ENCODE results near the gene CFAP251. TPM values are rescaled to one million over a fixed set of nuclear protein-coding genes. Genes with fewer than 3 reads are reported as not detected.

The CFAP251 gene
- total RNA-seq, 1 experiment from 2014 or later = 3.8 TPM

- no peak for TF ChIP-seq CTCF (IDR thresholded peaks at IDR 0.05; ENCODE audit: unreplicated experiment)
- H3K27me3 Mint-ChIP-seq (ENCODE audit: unreplicated experiment) = no peaks in the 10 kb centered on the region
- H3K27ac Mint-ChIP-seq (ENCODE audit: unreplicated experiment) = peak overlapping the region; percentile 87
- no TSS peak for BruUV-seq (replicated peaks)
- CTCF ChIA-PET = interaction anchor here (0.5 to 1.2 kb wide), 3 partner anchors 9 to 487 kb away, joined by 4 read pairs; no protein-coding TSS in a partner anchor
- H3K4me1 Mint-ChIP-seq (ENCODE audit: low read depth, unreplicated experiment) = peaks cover 12% of the 10 kb centered on the region
- H3K36me3 Mint-ChIP-seq (ENCODE audit: insufficient read depth, unreplicated experiment) = peaks cover 36% of the 10 kb centered on the region
- intact Hi-C loops (cut with micrococcal nuclease; ENCODE audit: unreplicated experiment) = loop anchor here (10.0 kb wide), 1 partner anchor 107 kb away; the partner anchor contains the start of gene CFAP251
- peaks cover 9% of the 10 kb centered on the region for H3K9me3 Mint-ChIP-seq (ENCODE audit: low read depth, unreplicated experiment)
- peak overlapping the region; percentile 96 for H3K4me3 Mint-ChIP-seq (ENCODE audit: low read depth, unreplicated experiment)
- peak; percentile 29 for DNase-seq
These were observed 102.9 kb downstream of the CFAP251 start for GRCh38 chr12:122021193-122021821.

GRCh38 chr12:122021822-122022392 lies 103.5 kb downstream of the CFAP251 start, which contains the start of gene BCL7A:
TSS of gene BCL7A (plus strand) at chr12:122021884. CDS start at chr12:122022092, 208 bp downstream.
- H3K27ac Mint-ChIP-seq (ENCODE audit: unreplicated experiment) = peak within 1 kb of the TSS; percentile 87
- intact Hi-C loops (cut with micrococcal nuclease; ENCODE audit: unreplicated experiment) = loop anchor here (10.0 kb wide), 1 partner anchor 107 kb away; the partner anchor contains the start of gene CFAP251

GRCh38 chr12:122022393-122023338 lies 104.3 kb downstream of the CFAP251 start:
- no peak for TF ChIP-seq CTCF (IDR thresholded peaks at IDR 0.05; ENCODE audit: unreplicated experiment)
- H3K27me3 Mint-ChIP-seq (ENCODE audit: unreplicated experiment) = no peaks in the 10 kb centered on the region
- TSS peak; percentile 63 for BruUV-seq (replicated peaks)
- peak overlapping the region; percentile 53 for H3K27ac Mint-ChIP-seq (ENCODE audit: unreplicated experiment)
- peak overlapping the region; percentile 96 for H3K4me3 Mint-ChIP-seq (ENCODE audit: low read depth, unreplicated experiment)
- CTCF ChIA-PET = interaction anchor here (0.8 to 1.7 kb wide), 4 partner anchors 18 to 108 kb away, joined by 3 to 5 read pairs (median 3); no protein-coding TSS in a partner anchor
- peaks cover 36% of the 10 kb centered on the region for H3K36me3 Mint-ChIP-seq (ENCODE audit: insufficient read depth, unreplicated experiment)
- H3K4me1 Mint-ChIP-seq (ENCODE audit: low read depth, unreplicated experiment) = peaks cover 12% of the 10 kb centered on the region
- peaks cover 9% of the 10 kb centered on the region for H3K9me3 Mint-ChIP-seq (ENCODE audit: low read depth, unreplicated experiment)
- intact Hi-C loops (cut with micrococcal nuclease; ENCODE audit: unreplicated experiment) = loop anchor here (10.0 kb wide), 1 partner anchor 108 kb away; the partner anchor contains the start of gene CFAP251
- peak; percentile 50 for DNase-seq

More at GRCh38 chr12:122021822-122022392, 103.5 kb downstream of the CFAP251 start, which contains the start of gene BCL7A:
- Mint-ChIP-seq H3K4me3 (ENCODE audit: low read depth, unreplicated experiment) (peak within 1 kb of the TSS; percentile 96), H3K4me1 (ENCODE audit: low read depth, unreplicated experiment) (peaks cover 12% of the 10 kb centered on the region), H3K9me3 (ENCODE audit: low read depth, unreplicated experiment) (peaks cover 9% of the 10 kb centered on the region), H3K27me3 (ENCODE audit: unreplicated experiment) (no peaks in the 10 kb centered on the region), H3K36me3 (ENCODE audit: insufficient read depth, unreplicated experiment) (peaks cover 36% of the 10 kb centered on the region)
- no TSS peak for BruUV-seq (replicated peaks)
- TF ChIP-seq CTCF (IDR thresholded peaks at IDR 0.05; ENCODE audit: unreplicated experiment) = no peak
- DNase-seq = peak; percentile 69
- CTCF ChIA-PET = interaction anchor here (0.6 to 1.2 kb wide), 2 partner anchors 30 to 488 kb away, joined by 4 read pairs; no protein-coding TSS in a partner anchor

All from Calu3 (cell line).